ENCODE results near the gene ZNF22.

Gene ZNF22

DNA sequence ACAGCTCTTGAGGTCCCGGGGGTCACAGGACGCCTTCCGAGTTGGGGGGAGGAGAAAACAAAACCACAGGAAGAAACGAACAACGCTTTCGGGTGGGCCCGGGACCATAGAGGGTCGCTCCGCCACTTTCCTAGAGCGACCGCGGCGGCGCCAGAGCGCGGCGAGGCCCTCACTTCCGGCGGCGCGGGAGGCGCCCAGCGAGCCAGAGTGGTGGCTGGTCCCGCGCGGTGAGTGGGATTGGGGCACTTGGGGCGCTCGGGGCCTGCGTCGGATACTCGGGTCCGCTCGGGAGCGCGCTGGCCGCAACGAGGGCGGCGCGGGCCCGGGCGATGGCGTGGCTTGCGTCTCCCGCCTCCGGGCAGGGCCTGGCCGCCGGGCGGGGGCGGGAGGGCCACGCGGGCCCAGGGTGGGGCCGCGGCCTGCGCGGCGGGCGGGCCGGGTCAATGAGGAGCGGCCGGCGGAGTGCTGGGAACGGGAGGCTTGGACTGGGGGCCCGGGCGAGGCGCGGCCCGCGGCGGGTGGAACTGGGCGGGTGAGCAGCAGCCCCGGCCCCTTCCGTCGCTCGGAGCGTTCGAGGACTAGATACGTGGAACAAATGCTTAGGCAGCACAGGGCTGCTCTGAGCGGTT is at the start of gene ZNF22:
TSS of gene ZNF22 (plus strand) at position 172 of the 629 bp plus-strand sequence. CDS start 2,446 bp downstream, outside the sequence.
- peak; percentile 3 to 69 for DNase-seq

DNA sequence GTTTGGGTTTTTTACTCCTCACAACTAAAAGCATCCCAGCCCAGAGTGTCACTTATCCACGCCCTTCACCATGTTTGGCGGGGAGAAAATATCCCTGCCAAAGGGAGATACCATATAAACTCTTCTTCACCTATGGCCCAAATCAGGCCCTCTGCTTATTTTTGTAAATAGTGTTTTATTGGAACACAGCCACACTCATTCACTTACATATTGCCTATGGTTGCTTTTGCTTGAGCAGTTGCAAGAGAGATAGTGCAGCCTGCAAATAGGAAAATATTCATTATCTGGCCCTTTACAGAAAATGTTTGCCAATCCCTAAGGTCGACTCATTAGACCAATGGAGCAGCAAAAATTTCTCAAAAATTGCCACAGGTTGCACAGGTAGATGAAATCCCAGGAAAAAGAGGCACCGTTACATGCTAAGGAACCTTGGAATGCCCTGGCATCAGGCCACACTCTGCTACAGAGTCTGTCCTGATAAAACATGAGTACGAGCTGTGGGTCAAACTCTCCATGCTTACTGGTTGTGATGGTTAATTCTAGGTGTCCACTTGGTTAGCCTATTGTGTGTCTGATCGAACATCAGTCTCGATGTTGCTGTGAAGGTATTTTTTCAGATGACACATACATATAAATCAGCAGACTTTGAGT is 49.0 kb upstream of the ZNF22 start:
- DNase-seq, result no peak

DNA sequence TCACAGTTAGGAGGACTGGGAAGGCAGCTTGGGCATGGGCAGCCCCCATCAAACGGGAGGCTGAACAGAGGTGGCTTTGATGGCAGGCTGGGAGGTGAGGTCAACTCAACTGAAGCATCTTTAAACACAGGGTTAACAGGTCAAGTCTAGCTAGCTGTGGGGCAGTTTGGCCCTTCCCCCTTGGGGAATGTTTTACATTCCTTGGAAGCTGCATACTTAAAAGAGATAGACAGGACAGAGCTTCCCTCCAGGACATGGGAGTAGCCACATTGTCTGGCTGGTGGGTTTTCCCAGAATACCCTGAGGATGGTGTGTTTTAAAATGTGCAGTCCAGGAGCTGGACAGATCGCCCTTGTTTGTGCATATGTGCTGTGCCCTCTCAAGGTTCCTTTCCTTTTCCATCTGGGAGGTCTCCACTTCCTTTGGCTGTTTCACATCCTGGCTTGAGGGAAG is 47.9 kb upstream of the ZNF22 start:
- no peak for DNase-seq

DNA sequence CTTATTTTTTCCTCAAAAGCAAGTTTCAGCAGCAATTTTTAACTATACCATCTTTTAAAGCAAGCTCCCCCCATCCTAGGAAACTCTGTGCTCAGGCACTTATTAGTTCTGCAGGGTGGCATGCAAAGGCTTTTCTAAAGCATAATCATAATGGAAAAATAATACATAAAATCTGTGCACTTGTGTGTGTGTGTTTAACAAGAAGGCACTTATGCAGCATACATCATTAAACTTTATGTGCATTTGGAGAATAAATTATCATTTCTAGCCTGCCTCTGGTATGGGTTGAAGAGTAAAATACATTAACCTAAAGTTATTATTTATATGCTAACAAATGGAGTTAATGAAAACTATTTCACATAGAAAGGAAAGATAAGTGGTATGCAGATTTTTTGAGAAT is 46.7 kb upstream of the ZNF22 start:
- no peak for DNase-seq

DNA sequence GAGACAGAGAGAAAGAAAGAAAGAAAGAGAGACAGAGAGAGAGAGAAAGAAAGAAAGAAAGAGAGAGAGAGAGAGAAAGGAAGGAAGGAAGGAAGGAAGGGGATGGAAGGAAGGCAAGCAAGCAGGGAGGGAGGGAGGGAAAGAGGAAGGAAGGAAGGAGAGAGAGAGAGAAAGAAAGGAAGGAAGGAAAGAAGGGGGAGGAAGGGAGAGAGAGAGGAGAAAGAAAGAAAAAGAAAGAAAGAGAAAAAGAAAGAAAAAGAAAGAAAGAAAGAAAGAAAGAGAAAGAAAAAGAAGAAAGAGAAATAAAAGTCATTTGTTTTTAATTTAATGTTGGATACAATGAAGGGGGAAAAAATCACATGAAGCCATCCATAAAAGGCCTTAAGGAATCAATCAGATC is 45.8 kb upstream of the ZNF22 start:
- no peak for DNase-seq

DNA sequence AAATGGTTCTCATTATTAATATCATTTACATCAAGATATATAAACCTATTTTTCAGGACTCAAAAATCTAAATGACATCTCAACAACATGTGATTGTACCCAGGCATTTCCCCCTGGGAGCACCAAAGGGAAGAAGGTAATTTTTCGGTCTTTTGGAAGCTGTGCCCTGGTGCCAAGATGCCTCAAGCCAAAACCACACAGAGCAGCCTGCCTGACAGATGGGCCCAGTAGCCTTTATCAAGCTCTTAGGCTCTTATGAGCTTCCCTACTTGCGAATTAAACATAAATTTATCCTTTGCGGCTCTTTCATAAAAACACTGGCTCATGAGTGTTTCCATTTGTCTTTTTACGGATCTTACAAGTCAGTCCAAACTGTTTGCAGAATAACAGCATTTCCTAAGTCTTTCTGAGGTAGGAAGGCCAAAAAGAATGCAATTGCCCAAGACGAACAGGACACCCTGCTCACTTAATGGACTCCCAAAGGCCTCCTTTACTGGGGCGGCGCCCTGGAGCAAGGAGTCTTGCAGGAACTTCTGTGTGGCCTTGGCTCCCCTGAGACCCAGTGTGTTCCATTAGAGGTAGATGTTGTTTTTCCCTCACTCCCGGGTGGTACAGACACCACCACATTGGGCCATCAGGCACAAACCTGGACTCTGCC is 45.2 kb upstream of the ZNF22 start:
- DNase-seq, result peak in 1 of 2 experiments; percentile 49

DNA sequence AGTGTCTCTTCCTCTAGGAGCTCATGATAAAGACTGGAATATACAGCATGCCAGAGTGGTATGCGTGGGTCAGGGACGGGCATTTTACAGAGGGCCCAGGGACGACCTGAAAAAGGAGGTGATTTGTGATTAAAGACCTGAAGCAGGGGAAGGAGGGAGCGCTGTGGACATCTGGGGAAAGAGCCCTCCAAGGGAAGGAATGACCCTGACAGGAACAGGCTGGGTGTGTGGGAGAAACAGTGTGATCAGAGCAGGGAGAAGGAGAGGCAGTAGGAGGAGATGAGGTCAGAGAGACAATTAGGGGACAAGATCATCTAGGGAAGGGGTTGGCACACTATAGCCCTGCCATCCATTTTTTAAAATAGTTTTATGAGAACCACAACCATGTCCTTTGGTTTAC is 44.5 kb upstream of the ZNF22 start:
- DNase-seq, result no peak

DNA sequence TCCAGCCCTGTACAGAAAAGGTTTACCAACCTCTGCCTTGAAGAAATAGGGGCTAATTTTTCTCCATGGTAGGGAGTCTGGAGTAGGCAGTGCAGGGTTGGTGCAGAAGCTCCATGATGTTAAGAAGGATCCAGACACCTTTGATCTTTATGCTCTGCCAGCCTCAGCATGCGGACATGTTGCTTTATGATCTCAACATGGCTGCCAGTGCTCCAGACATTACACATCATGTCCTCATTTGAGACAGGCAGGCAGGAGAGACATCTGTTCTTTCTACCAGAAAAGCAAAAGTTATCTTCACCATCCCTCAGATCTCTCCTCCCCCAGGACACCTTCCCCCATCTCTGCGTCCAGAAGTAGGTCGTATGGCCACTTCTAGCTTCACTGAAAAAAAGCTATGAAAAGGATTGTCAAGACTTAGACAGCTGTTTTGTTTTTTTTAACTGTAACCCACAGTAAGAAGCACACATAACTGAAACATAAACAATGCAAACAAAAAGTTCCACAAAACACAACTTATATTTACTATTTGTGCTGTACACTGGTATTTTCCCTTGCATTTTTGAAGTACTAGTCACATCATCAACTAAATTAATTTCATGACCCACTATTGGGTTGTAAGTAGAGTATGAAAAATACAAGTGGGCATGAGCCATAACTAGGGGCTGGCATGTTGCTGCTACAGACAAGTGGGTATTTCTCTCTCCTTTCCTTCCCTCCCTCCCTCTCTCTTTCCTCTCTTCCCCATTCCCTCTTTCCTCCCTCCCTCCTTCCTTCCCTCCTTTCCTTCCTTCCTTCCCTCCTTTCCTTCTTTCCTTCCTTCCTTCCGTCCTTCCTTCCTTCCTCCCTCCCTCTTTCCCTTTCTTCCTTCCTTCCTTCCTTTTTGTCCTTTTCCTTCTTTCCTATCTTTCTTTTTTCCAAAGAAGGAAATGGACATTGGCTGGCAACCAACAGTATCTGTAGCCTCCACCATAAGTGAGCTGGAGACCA is 43.7 kb upstream of the ZNF22 start:
- DNase-seq, result no peak

DNA sequence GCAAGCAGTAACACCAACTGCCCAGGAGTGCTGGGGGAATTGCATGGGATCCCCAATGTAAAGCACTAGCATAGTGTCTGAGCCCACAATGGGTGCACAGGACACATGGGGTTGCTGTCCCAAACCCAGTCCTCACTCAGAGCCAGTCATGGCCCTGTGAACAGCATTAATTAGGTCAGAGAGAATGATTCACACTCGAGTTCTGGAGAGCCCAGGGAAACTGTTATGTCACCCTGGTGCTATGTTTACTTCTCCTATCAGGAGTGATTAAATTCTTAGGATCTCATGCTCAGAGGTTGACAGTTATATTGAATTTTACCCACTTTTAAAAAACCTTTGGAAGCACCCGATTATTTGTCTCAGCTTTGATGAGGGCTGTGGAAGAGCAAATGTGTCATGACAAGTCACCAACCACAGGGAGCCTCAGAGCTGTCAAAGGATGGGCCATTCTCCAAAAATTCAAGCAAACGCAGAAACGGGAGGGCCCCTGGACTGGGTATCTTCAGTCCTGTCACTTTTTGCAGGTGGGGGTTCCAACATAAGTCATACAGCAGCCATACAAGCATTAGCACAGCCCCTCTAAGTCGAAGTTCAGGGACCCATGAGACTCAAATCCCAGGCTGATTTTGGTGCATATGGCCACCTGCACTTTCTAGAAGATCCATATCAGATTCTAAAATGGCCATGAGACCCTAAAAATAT is 42.4 kb upstream of the ZNF22 start:
- DNase-seq, result no peak

DNA sequence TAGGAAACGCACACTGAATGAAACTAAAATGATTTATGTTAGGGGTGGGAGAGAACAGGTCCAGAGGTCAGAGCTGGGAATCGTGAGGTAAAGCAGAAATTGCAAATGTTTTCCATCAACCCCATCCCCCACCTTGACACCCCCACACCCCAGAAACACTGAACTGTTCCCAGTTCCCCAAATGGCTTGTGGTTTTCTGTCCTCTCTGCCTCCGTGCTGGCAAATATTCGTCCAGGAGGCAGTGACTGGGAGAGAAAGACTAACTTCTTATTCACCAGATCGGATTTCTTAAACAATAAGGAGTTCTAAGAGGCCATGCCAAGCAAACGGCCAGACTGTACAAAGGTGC is 41.9 kb upstream of the ZNF22 start:
- no peak for DNase-seq

DNA sequence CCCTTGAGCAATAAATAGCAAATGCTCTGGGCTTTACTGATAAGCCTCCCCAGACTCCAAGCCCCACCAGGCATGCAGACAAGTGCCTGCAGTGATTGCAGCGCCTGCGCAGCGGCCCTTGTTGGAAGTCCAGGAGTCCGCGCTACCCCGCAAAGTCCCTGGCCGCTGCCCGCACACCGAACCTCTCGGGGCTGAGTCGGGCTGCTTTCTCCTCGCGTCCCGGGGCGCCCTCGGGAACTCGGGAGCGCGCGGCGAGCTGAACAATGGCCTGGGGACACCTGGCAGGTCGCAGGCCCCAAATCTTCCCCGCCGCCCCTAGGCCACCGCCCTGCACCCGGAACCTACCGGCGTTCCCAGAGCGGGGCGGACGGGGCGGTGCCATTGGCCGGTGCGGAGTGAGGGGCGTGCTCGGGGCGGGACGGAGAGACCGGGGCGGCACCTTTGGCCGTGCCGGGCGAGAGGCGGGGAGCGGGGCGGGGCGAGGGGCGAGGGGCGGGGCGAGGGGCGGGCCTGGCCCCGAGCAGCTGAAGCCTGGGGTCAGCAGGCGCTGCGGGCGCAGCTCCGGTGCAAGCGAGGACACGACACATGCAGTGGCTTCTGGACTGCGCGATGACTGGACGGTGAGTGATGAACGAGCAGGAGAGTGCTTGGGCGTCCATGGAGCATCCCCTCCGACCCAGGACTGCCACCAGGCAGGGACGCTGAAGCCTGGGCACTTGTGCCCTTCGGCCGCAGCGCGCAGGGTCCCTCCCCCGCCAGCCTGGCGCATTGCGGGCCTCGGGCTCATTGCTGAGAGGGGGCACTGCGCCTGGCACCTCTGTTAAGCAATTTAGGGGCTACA is 41.3 kb upstream of the ZNF22 start, which contains the start of gene RASSF4:
TSS of gene RASSF4 (plus strand) at position 556 of the 841 bp plus-strand sequence. CDS start 10,401 bp downstream, outside the sequence.
- peak; percentile 27 to 69 for DNase-seq

DNA sequence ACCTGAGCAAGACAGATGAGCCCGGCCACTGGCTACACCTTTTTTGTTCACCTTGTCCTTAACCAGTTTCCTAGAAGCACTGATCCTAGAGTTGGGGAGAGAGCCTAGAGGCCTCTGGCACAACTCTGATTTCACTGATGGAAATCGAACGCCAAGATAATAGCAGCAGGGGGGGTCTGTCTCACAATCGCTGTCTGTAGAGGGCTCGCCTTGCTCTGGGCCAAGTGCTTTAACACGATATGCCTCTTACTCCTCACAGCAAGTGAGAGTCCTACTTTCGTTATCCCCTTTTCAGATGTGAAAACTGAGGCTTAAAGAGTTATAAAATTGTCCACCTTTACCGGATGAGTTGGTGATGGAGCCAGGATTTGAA is 40.6 kb upstream of the ZNF22 start:
- no peak for DNase-seq

DNA sequence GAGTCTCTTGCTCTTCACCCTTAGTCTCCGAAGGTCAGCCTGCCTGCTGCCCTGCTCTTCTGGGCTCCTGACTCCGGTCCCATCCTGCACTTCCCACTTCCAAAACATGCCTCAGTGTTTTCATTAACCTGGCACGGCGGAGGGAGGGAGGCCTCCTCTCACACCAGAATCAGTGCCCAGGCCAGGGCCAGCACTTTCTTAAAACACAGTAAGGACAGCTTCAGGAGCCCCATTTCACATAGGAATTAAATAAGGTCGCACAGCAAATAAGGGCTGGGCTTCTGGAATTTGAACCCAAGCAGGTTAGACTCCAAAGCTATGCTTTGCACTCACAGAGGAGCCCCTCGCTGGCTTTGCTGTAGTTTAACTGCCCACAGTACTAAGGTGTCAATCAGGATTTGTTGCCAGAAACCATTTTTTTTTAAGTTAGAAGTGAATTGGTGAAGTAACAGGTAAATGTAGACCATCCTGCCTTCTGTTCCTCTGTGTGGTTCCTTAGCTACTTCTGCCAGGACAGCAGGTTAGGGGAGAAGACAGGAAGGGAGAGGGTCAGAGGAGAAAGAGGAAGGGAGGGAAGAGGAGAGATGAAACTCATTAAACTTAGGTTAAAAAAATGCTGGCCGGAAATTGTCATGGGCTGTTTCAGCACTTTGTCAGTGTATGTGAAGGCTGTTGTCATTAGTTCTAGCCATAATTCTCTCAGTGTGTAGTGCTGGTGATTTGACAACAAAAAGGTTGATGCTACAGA is 40.1 kb upstream of the ZNF22 start:
- DNase-seq, result no peak

DNA sequence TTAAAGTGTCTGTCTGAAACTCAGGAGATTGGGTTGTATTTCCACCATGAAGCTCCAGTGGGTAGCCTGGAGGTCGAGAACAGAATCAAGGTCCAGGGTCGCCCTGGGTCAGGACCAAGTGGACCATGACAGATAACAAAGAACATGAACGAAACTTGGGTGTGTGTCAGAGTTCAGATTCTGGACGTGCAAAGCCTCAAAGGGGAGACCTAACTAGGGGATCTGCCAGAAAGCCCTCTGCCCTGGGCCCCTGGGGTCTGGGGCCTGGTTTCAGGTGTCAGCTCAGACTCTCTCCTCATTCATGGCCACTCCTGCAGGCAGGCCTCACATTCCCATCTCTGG is 39.5 kb upstream of the ZNF22 start:
- DNase-seq, result no peak

DNA sequence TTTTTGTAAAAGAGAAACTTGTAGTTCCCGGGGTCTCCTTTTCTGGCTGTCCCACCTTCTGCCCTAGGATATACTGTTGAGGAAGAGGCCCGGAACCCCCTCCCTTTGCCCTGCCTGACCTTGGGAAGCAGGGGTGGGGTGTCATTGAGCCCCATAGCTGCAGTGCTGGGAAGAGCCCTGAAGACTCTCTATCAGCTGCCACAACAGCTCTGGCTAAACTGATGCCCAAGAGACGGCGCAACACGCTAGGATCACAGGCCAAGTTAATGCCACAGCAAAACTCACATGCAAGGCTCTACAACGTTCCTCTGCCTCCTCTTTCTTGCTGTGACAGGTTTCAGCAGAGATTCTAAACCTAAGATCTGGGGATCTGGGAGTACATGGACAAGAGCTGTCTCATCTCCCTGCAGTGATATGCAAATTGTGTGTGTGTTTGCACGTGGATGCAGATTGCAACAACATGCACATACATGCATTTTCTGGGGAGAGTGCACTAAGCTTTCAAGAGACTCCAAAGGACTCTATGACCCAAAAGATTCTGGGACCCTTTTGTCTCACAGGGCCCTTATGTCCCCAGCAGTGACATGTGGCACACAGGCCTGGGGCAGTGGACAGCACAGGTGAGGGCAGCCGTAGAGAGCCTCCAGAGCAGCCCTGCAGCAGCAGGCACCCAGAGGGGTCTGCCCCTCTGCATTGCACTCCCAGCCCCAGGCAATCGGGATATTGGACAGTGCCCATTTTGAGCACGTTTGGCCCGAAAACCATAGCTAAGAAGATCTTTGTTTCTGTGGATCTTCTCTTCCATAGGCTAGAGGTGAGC is 38.6 kb upstream of the ZNF22 start:
- DNase-seq, result no peak

DNA sequence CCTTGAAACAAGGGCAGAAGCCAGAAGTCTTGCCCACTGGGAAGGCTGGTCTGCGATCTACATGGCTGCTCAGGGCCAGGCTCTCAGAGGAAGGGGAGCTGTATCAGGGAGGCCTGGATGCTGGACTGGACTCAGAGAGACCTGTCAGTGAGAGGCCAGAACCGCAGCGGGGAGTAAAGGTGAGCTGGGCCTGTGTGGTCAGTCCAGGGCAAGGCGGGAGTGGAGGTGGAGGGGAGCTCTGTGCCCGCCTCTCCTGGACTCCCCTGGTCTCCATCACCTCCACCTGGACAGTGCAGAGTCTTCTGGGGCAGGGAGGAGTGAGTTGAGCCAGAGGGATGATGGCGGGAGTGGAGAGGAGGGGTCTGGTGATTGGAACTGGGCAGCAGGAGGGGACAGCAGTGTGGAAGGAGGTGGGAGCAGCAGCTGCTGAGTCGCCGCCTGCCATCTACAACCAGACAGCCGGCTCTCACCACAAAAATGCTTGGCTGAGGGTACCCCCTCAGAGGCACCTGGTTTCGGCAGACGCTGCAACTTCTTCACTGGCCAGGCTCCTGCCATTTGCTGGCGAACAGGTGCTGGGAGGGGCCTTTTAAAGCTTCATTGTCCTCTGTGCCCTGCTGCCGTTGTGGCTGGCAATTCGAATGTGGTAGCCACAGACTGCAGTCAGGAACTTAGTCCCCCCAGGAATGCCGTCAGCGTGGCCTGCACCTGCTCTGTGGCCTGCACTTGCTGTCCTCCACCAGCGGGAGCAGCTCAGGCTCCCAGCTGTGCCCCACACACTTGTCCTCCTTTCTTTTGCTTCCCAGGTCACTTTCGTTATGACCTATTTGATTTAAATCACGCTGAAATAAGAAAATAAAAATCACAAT is 37.6 kb upstream of the ZNF22 start:
- no peak for DNase-seq

DNA sequence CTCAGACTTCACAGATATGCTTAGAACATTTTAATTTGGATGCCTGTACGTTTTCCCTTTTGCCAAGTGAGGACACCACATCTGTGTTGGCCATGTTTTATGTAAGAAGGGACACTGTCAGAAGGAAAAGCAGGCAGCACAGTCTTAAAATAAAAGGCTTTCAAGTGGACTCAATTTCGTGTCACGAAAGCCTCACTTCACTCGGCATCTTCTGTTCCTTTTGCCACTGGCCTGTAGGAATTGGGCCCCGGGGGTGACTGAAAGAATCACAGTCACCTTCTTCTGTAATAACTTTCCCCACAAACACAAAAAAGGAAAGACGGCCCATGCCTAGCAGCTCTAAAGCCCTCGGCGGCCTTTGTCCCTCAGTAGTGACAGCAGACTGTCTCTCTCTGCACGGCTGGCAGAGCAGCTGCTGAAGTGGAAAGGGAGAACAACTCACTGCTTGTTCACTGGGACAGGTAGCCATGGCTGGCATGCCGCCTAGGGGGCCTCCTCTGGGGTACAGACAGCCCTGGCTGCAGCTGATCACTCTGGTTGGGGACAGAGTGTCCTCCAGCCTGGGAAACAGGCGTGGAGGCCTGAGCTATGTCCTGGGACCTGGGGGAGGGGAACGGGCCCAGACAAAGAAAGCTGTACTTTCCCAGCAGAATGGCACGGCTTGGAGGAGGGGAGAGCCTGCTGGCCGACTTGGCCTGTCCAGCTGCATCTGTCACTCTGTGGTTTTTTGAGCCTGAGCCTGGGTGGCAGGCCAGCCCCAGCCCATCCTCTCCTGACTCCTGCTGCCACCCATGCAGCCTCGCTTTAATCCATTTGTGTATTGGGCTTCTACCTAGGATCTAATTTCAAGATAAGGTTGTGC is 36.7 kb upstream of the ZNF22 start:
- DNase-seq, result no peak

DNA sequence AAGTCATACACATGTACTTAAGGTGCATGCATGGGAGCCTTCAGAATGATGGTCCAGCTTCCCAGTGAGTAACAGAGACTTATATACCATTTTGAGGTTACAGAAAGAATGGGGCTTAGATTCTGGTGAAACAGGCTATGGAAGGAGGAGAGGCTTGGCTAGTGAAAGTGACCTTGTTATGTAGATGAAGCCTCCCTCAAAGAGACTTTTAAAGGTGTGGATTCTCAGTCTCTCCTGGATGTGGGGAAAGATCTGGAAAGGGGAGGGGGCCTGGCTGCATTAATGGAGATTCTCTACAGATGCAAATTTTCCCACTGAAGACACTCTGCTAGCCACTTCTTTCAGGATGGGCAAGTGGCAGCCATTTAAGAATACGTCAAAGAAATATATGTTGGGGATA is 35.6 kb upstream of the ZNF22 start:
- no peak for DNase-seq
